GM10266 (cell line): Measurements from ENCODE around the gene DPP6.

ENCODE experiments used
- DNase-seq: peaks from one replicate; pipeline ENCODE4 v3.0.0; 2012; ENCODE audit errors: extremely low spot score
- CTCF ChIP-seq: IDR thresholded peaks from 2 replicates; pipeline ENCODE4 v1.5.1; 2012; ENCODE audit warnings: mild to moderate bottlenecking, low read depth; ENCODE audit not compliant: control insufficient read depth, insufficient read depth; ENCODE audit errors: missing control alignments

The DPP6 gene

GRCh38 chr7:154541606-154542005, 489.4 kb downstream of the DPP6 start:
- no peak for TF ChIP-seq CTCF
- no peak for DNase-seq

- DNase-seq: no peak
Measured at GRCh38 chr7:154546946-154547587, 494.9 kb downstream of the DPP6 start.

GRCh38 chr7:154553711-154554265, 501.6 kb downstream of the DPP6 start:
- TF ChIP-seq CTCF: no peak
- no peak for DNase-seq

More at GRCh38 chr7:154546946-154547587, 494.9 kb downstream of the DPP6 start:
- no peak for TF ChIP-seq CTCF

GRCh38 chr7:154559454-154559853, 507.3 kb downstream of the DPP6 start:
- TF ChIP-seq CTCF: no peak
- DNase-seq: no peak

GRCh38 chr7:154564676-154565075, 512.5 kb downstream of the DPP6 start:
- TF ChIP-seq CTCF: no peak
- no peak for DNase-seq

- no peak for DNase-seq
- no peak for TF ChIP-seq CTCF
Measured at GRCh38 chr7:154566877-154567276, 514.7 kb downstream of the DPP6 start.

GRCh38 chr7:154568346-154568745, 516.1 kb downstream of the DPP6 start:
- no peak for TF ChIP-seq CTCF
- DNase-seq: no peak
